Esophagus muscularis mucosa (tissue), 3 donors: Measurements from ENCODE around the gene MAOB.

Source experiments
- EP300 ChIP-seq: sonication (generic); formaldehyde crosslinking; IDR thresholded peaks from one replicate; pipeline ENCODE4 v1.6.1; 2017; ENCODE audit warnings: antibody characterized with exemption
- TF ChIP-seq, protein P1 (sequence below), 3 experiments: fragments of 200-600 bp in 2 of 3; fragments of 450-650 bp in 1 of 3; sonication (generic) in 2 of 3; IDR thresholded peaks; one replicate each; pipeline ENCODE4 v1.5.1; 2017 to 2019; ENCODE audit warnings: antibody characterized with exemption in 3 of 3, mild to moderate bottlenecking in 2 of 3, moderate library complexity in 1 of 3

DNA sequence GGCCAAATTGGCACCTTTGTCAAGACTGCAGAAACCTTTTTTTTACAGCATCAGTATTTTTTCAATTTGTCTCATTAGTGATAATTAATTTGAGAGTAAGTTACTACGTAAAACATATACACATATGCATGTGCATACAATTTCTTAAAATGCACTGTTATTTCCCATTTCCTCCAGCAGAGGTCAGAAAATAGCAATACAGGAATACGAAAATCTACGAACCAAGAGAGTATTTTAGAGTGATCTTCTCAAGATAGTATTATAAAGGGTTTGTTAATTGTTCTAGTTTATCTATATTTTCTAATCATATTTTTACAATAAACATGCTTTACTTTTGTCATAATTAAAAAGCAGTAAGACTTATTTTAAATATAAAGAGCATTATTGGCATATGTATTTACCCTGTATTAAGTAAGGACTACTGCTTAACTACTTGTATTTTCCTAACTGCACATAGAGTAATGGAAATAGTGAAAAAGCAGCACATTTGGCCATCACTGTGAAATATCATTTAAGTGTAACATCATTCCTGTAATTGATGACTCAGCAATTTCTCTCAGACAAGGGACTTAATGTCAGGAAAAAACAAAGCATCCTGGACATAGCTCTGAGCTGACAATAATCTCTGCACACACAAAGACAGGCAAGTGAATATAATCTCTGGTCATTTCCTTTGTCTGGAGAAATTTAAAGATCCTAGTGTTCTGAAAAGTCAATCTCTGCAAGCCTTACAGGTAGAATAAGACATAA is 45.6 kb downstream of the MAOB start:
- TF ChIP-seq, protein P1, sequence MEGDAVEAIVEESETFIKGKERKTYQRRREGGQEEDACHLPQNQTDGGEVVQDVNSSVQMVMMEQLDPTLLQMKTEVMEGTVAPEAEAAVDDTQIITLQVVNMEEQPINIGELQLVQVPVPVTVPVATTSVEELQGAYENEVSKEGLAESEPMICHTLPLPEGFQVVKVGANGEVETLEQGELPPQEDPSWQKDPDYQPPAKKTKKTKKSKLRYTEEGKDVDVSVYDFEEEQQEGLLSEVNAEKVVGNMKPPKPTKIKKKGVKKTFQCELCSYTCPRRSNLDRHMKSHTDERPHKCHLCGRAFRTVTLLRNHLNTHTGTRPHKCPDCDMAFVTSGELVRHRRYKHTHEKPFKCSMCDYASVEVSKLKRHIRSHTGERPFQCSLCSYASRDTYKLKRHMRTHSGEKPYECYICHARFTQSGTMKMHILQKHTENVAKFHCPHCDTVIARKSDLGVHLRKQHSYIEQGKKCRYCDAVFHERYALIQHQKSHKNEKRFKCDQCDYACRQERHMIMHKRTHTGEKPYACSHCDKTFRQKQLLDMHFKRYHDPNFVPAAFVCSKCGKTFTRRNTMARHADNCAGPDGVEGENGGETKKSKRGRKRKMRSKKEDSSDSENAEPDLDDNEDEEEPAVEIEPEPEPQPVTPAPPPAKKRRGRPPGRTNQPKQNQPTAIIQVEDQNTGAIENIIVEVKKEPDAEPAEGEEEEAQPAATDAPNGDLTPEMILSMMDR (IDR thresholded peaks at IDR 0.05) = peak; percentile 66 to 77 (median 73)
- no peak for TF ChIP-seq EP300
